Head of caudate nucleus (tissue), 42 donors: ENCODE results near the gene LSP1.

Source experiments
- DNase-seq, 42 donors: peaks; one replicate each; pipeline versions ENCODE4 v3.0.0 to v3.0.0-alpha.2; 2020 to 2021; ENCODE audit warnings: mixed read lengths in 7 of 42
- intact Hi-C: fragments of 100-400 bp; cut with DNase I; formaldehyde crosslinking; loops from one replicate; pipeline ENCODE4 v1.15.0; 2022

The LSP1 gene

GRCh38 chr11:1844221-1845094, 8.4 kb upstream of the LSP1 start:
- no peak for DNase-seq
- intact Hi-C loops, result no loop called here

- intact Hi-C loops, result no loop called here
- no peak for DNase-seq
These were observed 7.8 kb upstream of the LSP1 start for GRCh38 chr11:1845095-1845429.

GRCh38 chr11:1845561-1846452, 7.1 kb upstream of the LSP1 start:
- intact Hi-C loops, result no loop called here
- no peak for DNase-seq

- intact Hi-C loops, result no loop called here
- no peak for DNase-seq
These were observed 6.4 kb upstream of the LSP1 start for GRCh38 chr11:1846453-1846932.

- DNase-seq, result no peak
- intact Hi-C loops, result no loop called here
These were observed 5.7 kb upstream of the LSP1 start for GRCh38 chr11:1847006-1847735.

GRCh38 chr11:1847926-1848639, 4.8 kb upstream of the LSP1 start:
- DNase-seq, result no peak
- intact Hi-C loops, result no loop called here

GRCh38 chr11:1848640-1849430, 4.0 kb upstream of the LSP1 start:
- no peak for DNase-seq
- intact Hi-C loops, result no loop called here

GRCh38 chr11:1851468-1852180, 1.3 kb upstream of the LSP1 start:
- intact Hi-C loops, result no loop called here
- no peak for DNase-seq

- no peak for DNase-seq
- intact Hi-C loops, result no loop called here
These were observed 510 bp upstream of the LSP1 start for GRCh38 chr11:1852271-1852876.

- intact Hi-C loops, result no loop called here
- no peak for DNase-seq
These were observed 670 bp downstream of the LSP1 start for GRCh38 chr11:1853376-1854131.

- no peak for DNase-seq
- intact Hi-C loops, result no loop called here
These were observed 1.5 kb downstream of the LSP1 start for GRCh38 chr11:1854132-1854948.

GRCh38 chr11:1854949-1855885, 2.3 kb downstream of the LSP1 start:
- no peak for DNase-seq
- intact Hi-C loops, result no loop called here

- no peak for DNase-seq
- intact Hi-C loops, result no loop called here
These were observed 3.0 kb downstream of the LSP1 start for GRCh38 chr11:1855886-1856265.

GRCh38 chr11:1856306-1857005, 3.6 kb downstream of the LSP1 start:
- no peak for DNase-seq
- intact Hi-C loops, result no loop called here
